Endothelial cell of hepatic sinusoid (primary cell): ENCODE data around the gene FZR1.

Experiments used
- in situ Hi-C: cut with HindIII; loops from 2 replicates; pipeline ENCODE4 v1.10.0; 2017; ENCODE audit warnings: low sequenced_read_pairs

Gene FZR1

GRCh38 chr19:3512562-3513228 is 6.6 kb downstream of the FZR1 start:
- in situ Hi-C loops: no loop called here

GRCh38 chr19:3513229-3514140 is 7.4 kb downstream of the FZR1 start:
- in situ Hi-C loops: no loop called here

- in situ Hi-C loops: no loop called here
Measured at GRCh38 chr19:3514930-3515329, 8.8 kb downstream of the FZR1 start.

- in situ Hi-C loops: no loop called here
Measured at GRCh38 chr19:3515891-3516422, 9.8 kb downstream of the FZR1 start.

- in situ Hi-C loops: no loop called here
Measured at GRCh38 chr19:3516675-3517207, 10.6 kb downstream of the FZR1 start.

GRCh38 chr19:3517638-3518037 is 11.5 kb downstream of the FZR1 start:
- in situ Hi-C loops: no loop called here

GRCh38 chr19:3518255-3518654 is 12.1 kb downstream of the FZR1 start:
- in situ Hi-C loops: no loop called here

GRCh38 chr19:3518659-3519058 is 12.5 kb downstream of the FZR1 start:
- in situ Hi-C loops: no loop called here

- in situ Hi-C loops: no loop called here
Measured at GRCh38 chr19:3519126-3519525, 13.0 kb downstream of the FZR1 start.

GRCh38 chr19:3520166-3521103 is 14.3 kb downstream of the FZR1 start:
- in situ Hi-C loops: no loop called here

- in situ Hi-C loops: no loop called here
Measured at GRCh38 chr19:3521104-3521445, 15.0 kb downstream of the FZR1 start.

GRCh38 chr19:3522421-3523360 is 16.6 kb downstream of the FZR1 start:
- in situ Hi-C loops: no loop called here

- in situ Hi-C loops: no loop called here
Measured at GRCh38 chr19:3523361-3524077, 17.4 kb downstream of the FZR1 start.

- in situ Hi-C loops: no loop called here
Measured at GRCh38 chr19:3524078-3524842, 18.1 kb downstream of the FZR1 start.

GRCh38 chr19:3524904-3525451 is 18.9 kb downstream of the FZR1 start:
- in situ Hi-C loops: no loop called here

GRCh38 chr19:3526507-3527237 is 20.6 kb downstream of the FZR1 start:
- in situ Hi-C loops: no loop called here

GRCh38 chr19:3527238-3527910 is 21.3 kb downstream of the FZR1 start:
- in situ Hi-C loops: no loop called here
